Natural killer cell (primary cell): Measurements from ENCODE around the gene RPRD1A. TPM values are rescaled to one million over a fixed set of nuclear protein-coding genes. Genes with fewer than 3 reads are reported as not detected.

Source experiments
- ATAC-seq, 3 donors: fragments of 150-1000 bp in 2 of 3; fragments of 200-7000 bp in 1 of 3; cut with Tn5 transposase; 1 replicate in 1 of 3; 2 replicates in 2 of 3; pipeline ENCODE4 v1.10.0; 2021; ENCODE audit warnings: mild to moderate bottlenecking in 2 of 3, moderate library complexity in 2 of 3
- DNase-seq, 2 donors: peaks; one replicate each; pipeline versions ENCODE4 v3.0.0 to v3.0.0-alpha.2; 2013 to 2021; ENCODE audit warnings: mixed read lengths in 1 of 2
- H3K27ac ChIP-seq: one replicate; pipeline ENCODE4 v1.5.1; 2013; ENCODE audit warnings: mild to moderate bottlenecking, low read length
- H3K27me3 ChIP-seq: one replicate; pipeline ENCODE4 v1.6.1; 2013; ENCODE audit warnings: low read length; ENCODE audit not compliant: control insufficient read depth, insufficient read depth
- H3K36me3 ChIP-seq: one replicate; pipeline ENCODE4 v1.6.1; 2013; ENCODE audit warnings: low read length; ENCODE audit not compliant: control insufficient read depth, insufficient read depth
- H3K4me1 ChIP-seq: one replicate; pipeline ENCODE4 v1.6.1; 2013; ENCODE audit warnings: low read length; ENCODE audit not compliant: control insufficient read depth, insufficient read depth
- H3K4me3 ChIP-seq: one replicate; pipeline ENCODE4 v1.5.1; 2013; ENCODE audit warnings: low read length
- H3K9me3 ChIP-seq: one replicate; pipeline ENCODE4 v1.6.1; 2013; ENCODE audit warnings: low read length; ENCODE audit not compliant: control insufficient read depth, insufficient read depth
- H3K27ac Mint-ChIP-seq, 2 donors: one replicate each; pipeline ENCODE4 v1.8.0; 2022; ENCODE audit warnings: mild to moderate bottlenecking in 2 of 2, mixed read lengths in 2 of 2, moderate library complexity in 1 of 2
- H3K27me3 Mint-ChIP-seq, 2 donors: one replicate each; pipeline ENCODE4 v1.8.0; 2022; ENCODE audit warnings: low read depth in 2 of 2, mixed read lengths in 2 of 2
- H3K36me3 Mint-ChIP-seq: one replicate; pipeline ENCODE4 v1.8.0; 2022; ENCODE audit warnings: mixed read lengths
- H3K4me1 Mint-ChIP-seq, 2 donors: one replicate each; pipeline ENCODE4 v1.8.0; 2022; ENCODE audit warnings: mixed read lengths in 2 of 2
- H3K4me3 Mint-ChIP-seq: one replicate; pipeline ENCODE4 v1.8.0; 2022; ENCODE audit warnings: mild to moderate bottlenecking, moderate library complexity, mixed read lengths
- H3K9me3 Mint-ChIP-seq, 2 donors: one replicate each; pipeline ENCODE4 v1.8.0; 2022; ENCODE audit warnings: mixed read lengths in 2 of 2
- WGBS: methylation state at CpG from one replicate; pipeline ENCODE4 v1.1.7; 2013; ENCODE audit warnings: missing lambda C conversion rate; ENCODE audit not compliant: insufficient coverage; 5-methylcytosine and 5-hydroxymethylcytosine counted together
- intact Hi-C: fragments of 100-400 bp; cut with micrococcal nuclease; formaldehyde crosslinking; loops from one replicate; pipeline ENCODE4 v1.14.2; 2022
- total RNA-seq, 4 donors: library from RNA; stranded (reverse); fragments of 120-200 nt in 1 of 4; gene quantifications; one replicate each; pipeline versions ENCODE4 v1.2.3 to v1.2.4, GENCODE V29; 2013 to 2022
- TF ChIP-seq, protein P1 (sequence below): fragments of 200-600 bp; IDR thresholded peaks from one replicate; pipeline ENCODE4 v1.8.0; 2022; ENCODE audit warnings: antibody characterized with exemption

Gene RPRD1A
- total RNA-seq, 3 donors from 2014 or later (not counting 1 experiment from before 2014, with no cell fraction given) = 20.4 to 24.4 (median 23.3) TPM

DNA sequence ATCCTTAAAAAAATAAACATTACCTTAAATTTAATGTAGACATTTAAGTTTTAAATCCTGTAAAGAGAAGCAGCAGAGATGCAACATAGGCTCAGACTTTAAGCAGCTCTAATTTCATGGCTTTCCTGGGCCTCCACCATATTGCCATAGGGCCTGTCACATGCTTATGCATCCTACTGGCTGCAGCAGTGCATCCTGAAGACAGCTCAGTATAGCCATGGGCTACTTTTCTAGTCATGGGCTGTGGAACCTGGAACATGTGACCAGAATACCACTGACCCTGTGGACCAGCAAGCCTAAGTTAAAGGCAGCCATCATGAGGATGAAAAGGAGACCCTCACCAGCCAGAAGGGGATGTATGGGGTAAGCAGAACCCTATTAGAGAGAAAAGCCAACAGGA lies 84.2 kb downstream of the RPRD1A start:
- peaks cover 33% of the 10 kb centered on the region for H3K36me3 ChIP-seq
- no peak overlapping the region for H3K27ac ChIP-seq
- Mint-ChIP-seq H3K4me3 (no peak overlapping the region), H3K9me3 (no peaks in the 10 kb centered on the region), H3K27ac (no peak overlapping the region), H3K4me1 (no peaks in the 10 kb centered on the region), H3K27me3 (no peaks in the 10 kb centered on the region), H3K36me3 (peaks cover 15% of the 10 kb centered on the region)
- H3K27me3 ChIP-seq = no peaks in the 10 kb centered on the region
- TF ChIP-seq, protein P1, sequence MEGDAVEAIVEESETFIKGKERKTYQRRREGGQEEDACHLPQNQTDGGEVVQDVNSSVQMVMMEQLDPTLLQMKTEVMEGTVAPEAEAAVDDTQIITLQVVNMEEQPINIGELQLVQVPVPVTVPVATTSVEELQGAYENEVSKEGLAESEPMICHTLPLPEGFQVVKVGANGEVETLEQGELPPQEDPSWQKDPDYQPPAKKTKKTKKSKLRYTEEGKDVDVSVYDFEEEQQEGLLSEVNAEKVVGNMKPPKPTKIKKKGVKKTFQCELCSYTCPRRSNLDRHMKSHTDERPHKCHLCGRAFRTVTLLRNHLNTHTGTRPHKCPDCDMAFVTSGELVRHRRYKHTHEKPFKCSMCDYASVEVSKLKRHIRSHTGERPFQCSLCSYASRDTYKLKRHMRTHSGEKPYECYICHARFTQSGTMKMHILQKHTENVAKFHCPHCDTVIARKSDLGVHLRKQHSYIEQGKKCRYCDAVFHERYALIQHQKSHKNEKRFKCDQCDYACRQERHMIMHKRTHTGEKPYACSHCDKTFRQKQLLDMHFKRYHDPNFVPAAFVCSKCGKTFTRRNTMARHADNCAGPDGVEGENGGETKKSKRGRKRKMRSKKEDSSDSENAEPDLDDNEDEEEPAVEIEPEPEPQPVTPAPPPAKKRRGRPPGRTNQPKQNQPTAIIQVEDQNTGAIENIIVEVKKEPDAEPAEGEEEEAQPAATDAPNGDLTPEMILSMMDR = no peak
- ATAC-seq = no peak
- H3K9me3 ChIP-seq = no peaks in the 10 kb centered on the region
- H3K4me1 ChIP-seq = no peaks in the 10 kb centered on the region
- intact Hi-C loops = no loop called here
- DNase-seq = no peak
- no peak overlapping the region for H3K4me3 ChIP-seq

- no peak overlapping the region for H3K27ac Mint-ChIP-seq
- Histone ChIP-seq H3K27ac (no peak overlapping the region), H3K9me3 (no peaks in the 10 kb centered on the region), H3K27me3 (no peaks in the 10 kb centered on the region), H3K4me3 (no peak overlapping the region), H3K36me3 (peaks cover 39% of the 10 kb centered on the region), H3K4me1 (no peaks in the 10 kb centered on the region)
- H3K4me3 Mint-ChIP-seq = no peak overlapping the region
- no peaks in the 10 kb centered on the region for H3K27me3 Mint-ChIP-seq
- WGBS = no CpG with 5 or more reads among the region's 2 CpGs
- ATAC-seq = no peak
- H3K9me3 Mint-ChIP-seq = no peaks in the 10 kb centered on the region
- H3K4me1 Mint-ChIP-seq = peaks cover 0 to 6% of the 10 kb centered on the region in 2 donors
- intact Hi-C loops = no loop called here
- TF ChIP-seq, protein P1 = no peak
- DNase-seq = no peak
- H3K36me3 Mint-ChIP-seq = peaks cover 15% of the 10 kb centered on the region
These were observed 84.8 kb downstream of the RPRD1A start for GRCh38 chr18:35982409-35983114.

DNA sequence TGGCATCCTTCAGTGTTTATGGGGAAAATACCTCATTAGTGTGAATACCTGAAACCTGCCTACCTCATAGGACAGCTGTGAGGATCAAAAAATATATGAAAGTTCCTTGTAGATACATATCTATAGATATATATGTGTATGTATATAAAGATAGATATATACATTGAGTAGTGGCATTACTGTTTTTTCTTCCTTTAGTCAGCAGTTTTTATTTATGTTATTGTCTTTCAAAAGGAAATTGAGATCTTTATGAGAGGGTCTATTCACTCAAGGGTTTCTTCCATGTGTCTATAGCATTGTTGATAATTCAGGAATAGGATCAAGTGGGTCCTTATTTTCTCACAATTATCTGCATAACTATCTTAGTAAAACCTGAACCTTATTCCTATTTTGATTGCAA lies 88.2 kb downstream of the RPRD1A start:
- peaks cover 15% of the 10 kb centered on the region for H3K36me3 Mint-ChIP-seq
- Histone ChIP-seq H3K4me1 (no peaks in the 10 kb centered on the region), H3K36me3 (peaks cover 62% of the 10 kb centered on the region), H3K27me3 (no peaks in the 10 kb centered on the region), H3K27ac (no peak overlapping the region), H3K9me3 (no peaks in the 10 kb centered on the region), H3K4me3 (no peak overlapping the region)
- H3K4me3 Mint-ChIP-seq = no peak overlapping the region
- no peaks in the 10 kb centered on the region for H3K9me3 Mint-ChIP-seq
- intact Hi-C loops = no loop called here
- peaks cover 9 to 19% of the 10 kb centered on the region in 2 donors for H3K4me1 Mint-ChIP-seq
- no peak overlapping the region for H3K27ac Mint-ChIP-seq
- no peak for DNase-seq
- H3K27me3 Mint-ChIP-seq = no peaks in the 10 kb centered on the region
- TF ChIP-seq, protein P1 = no peak
- no peak for ATAC-seq

- Mint-ChIP-seq H3K27ac (peak overlapping the region; percentile 89 to 92), H3K9me3 (no peaks in the 10 kb centered on the region), H3K4me3 (peak overlapping the region; percentile 93), H3K36me3 (no peaks in the 10 kb centered on the region), H3K4me1 (peaks cover 44 to 54% of the 10 kb centered on the region in 2 donors), H3K27me3 (no peaks in the 10 kb centered on the region)
- 96% methylated on average over 3 of the region's 3 CpGs for WGBS
- Histone ChIP-seq H3K27ac (no peak overlapping the region), H3K4me1 (peaks cover 26% of the 10 kb centered on the region), H3K9me3 (no peaks in the 10 kb centered on the region), H3K36me3 (peaks cover 39% of the 10 kb centered on the region), H3K4me3 (no peak overlapping the region), H3K27me3 (no peaks in the 10 kb centered on the region)
- TF ChIP-seq, protein P1 = no peak
- intact Hi-C loops = loop anchor here (5.0 kb wide), 2 partner anchors 477 to 853 kb away; partner anchors contain the start of genes INO80C, KIAA1328 and TPGS2
- no peak for DNase-seq
- no peak for ATAC-seq
These were observed 93.2 kb downstream of the RPRD1A start for GRCh38 chr18:35974181-35974580.
